Bone marrow (tissue), 2 donors: Measurements from ENCODE around the gene MEGF11.

Experiments
- DNase-seq, 2 donors: peaks; one replicate each; lab custom pipeline; 2025; lab: John Stamatoyannopoulos, UW

The MEGF11 gene

GRCh38 chr15:66139591-66140207, 113.9 kb downstream of the MEGF11 start:
- no peak for DNase-seq

GRCh38 chr15:66138892-66139590, 114.5 kb downstream of the MEGF11 start:
- DNase-seq = no peak

DNA sequence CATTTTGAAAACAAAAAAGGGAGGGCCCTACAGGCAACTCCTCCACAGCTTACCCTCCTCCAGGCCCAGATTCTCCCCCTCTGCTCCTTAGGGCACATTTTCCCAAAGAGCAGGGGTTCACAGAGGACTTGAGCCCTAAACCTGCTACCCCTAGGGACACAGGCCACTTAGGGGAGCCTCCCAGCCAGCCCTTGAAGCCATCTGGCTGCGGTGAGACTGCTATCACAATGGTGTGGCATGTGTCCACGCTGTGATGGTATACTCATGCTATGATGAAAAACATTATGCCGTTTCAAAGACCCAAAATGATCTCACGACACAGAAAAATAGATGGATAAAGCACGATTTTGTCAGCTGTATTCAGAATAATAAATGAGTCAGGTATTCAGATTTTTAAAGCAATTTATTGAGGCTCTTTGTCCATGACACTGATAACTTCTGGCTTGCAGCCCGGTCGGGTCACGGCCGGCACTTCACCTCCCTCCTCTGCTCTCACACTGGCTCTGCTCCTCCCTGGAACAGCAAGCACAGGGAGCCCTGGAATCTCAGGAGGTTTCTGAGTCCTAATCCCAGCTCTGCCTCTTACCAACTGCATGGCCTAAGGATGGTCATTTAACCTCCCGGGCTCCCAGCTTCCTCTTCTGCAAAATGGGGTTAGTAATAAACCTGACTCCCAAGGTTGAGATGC, 115.3 kb downstream of the MEGF11 start:
- no peak for DNase-seq

DNA sequence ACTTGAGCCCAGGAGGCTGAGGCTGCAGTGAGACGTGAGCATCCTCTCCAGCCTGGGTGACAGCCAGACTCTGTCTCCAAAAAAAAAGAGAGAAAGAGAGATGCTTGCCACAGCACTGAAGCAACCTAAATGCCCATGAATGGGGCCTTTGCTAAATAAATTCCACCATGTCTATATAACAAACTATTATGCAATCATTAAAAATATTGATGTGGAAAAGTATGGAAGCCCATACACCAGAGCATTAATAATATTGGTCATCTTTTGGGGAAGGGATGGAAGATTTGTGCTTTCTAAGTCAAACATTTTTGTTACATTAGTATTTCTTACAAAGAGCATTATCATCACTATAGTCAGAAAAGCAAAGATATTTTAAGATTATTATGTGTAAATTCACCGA, 116.6 kb downstream of the MEGF11 start:
- DNase-seq = no peak

DNA sequence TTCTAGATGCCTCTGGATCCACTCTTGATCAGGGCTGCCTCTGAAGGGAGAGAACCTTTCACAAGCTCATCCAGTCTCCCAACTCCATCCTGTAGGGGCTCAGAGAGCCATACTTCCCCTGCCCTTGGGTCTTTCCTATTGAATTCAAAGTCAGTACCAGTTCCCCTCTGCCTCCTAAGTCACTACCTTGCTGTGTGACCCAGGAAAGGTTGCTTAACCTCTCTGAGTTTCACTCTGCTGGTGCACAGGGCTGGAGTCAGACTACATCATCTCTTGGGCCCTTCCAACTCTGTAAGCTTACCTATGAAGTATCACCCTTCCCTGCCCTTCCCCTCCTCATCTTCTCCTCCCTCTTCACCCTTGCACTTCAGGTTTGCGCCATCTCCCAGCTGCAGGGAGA, 117.9 kb downstream of the MEGF11 start:
- no peak for DNase-seq

DNA sequence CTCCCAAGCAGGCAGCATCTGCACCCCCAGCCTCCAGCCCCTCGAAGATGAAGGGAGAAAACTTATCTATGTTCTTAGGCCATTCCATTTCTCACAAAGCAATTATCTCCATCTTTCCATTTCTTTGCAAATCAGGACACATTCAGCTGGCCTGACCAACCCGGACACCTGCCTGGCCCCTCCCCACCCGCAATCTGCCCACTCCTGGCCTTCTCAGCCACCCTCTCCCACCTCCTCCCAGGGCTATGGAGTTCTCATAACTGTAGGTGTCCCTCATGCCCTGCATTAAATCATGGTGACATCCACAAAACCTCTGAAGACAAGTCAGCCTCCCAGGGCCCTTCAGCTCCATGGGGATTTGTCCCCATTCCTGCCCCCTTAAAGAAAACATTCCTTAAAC, 119.3 kb downstream of the MEGF11 start:
- DNase-seq = no peak

DNA sequence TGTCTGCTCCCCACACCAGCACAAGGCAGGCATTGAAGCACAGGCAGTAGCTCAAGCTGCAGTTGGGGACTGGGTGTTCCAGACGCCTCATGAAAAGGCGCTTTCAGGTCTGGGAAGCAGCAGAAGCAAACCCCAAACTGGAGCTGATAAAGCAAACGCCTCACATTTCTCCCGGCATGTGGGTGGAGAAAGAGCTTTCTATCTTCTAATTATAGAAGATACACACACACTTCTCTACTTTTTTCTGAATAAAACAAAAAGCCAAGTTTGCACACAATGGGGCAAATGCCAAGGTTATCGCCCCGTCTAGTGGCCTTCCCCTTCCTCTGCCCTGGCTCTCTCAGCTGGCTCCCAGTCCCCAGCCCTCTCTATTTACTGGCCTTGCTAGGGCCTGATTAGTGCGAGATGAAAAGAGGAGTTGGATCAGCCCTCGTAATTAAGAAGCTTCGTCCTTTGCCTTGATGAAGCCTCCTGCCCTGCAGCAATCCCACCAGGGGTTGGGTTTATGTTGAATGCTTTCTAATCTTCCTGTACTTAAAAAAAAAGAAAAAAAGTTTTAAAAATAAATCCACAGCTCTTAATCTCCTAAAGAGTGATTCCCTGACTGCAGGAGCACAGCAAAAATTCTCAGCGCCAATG, 120.2 kb downstream of the MEGF11 start:
- no peak for DNase-seq

- no peak for DNase-seq
These were observed 121.2 kb downstream of the MEGF11 start for GRCh38 chr15:66132251-66132816.

DNA sequence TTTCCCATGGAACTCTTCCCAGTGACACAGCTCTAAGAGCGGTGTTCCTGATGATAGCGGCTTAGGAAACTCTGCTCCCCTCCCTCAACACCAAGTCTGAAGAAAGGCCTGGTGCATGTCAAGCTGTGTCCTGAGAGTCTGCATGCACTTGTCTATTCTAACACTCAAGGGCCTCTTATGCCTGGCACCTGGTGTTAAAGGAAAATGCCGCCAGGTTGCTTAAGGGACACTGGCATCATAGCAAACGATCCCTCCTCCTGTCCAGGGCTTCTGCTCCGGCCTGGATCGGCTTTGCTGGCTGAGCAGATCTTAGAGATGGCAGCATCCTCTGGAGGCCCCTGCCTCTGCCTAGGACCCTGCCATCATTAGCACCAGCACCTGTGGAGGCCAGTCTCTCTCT, 121.7 kb downstream of the MEGF11 start:
- no peak for DNase-seq

GRCh38 chr15:66131200-66131599, 122.3 kb downstream of the MEGF11 start:
- DNase-seq = no peak

GRCh38 chr15:66130496-66131034, 123.0 kb downstream of the MEGF11 start:
- DNase-seq = no peak

DNA sequence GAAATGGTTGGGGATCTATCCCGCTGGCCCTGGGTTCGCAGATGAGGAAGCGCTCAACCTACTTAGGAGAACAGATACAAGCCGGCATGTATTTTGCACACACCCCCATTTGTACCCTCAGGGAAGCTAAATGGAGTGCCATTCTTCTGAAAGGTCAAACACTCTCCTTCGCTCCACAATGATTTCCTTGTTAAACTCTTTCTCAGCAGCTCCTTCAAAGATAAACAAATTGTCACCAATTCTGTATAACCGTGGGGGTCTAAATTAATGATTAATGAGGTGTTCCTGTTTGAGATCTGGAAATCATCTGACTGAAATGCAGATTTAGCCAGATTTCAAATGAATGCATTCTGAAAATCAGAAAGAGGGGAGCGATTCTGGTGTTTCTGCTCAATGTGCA, 124.0 kb downstream of the MEGF11 start:
- DNase-seq = no peak

DNA sequence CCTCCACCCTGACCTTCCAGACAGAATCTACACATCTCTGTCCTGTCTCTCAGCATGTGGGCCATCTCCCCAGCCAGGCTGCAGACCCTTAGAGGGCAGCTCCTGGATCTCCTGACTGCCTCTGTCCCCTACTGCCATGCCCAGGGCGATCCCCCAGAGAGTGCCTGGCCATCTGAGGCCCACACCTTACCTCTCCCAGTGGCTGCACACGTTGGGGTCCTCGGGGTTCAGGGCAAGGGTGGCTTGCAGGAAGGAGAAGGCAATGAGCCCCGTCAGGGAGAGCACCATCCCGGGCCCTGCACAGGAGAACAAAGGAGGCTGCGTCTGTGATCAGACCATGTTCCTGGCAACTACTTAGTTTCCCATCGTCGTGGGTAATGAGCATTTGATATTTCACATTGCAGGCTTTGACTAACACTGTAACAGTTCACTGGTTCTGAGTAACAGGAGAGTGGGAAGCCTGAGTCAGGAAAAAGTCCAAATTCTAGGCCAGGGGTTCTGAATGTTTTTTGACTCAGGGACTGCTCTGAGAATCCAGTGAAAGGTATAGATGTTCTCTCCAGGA, 125.4 kb downstream of the MEGF11 start:
- DNase-seq = no peak

DNA sequence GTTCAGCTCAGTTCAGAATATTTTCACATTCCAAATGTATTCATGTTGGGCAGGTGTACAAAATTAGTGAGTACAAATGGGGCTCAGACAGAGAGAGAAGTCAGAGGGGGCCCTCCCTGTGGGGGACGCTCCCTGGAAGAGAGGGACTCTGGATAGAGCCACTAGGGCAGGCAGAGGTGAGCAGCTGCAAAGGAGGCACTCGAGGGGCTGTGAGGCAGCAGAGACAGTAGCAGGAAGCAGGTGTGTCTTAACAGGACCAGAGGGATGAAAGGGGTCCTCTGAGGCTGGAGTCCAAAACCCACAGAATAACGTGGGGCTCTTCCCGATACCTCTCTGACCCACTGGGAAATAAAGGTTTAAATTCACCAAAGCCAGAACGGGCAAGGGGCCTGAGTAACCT, 127.1 kb downstream of the MEGF11 start:
- DNase-seq = no peak

DNA sequence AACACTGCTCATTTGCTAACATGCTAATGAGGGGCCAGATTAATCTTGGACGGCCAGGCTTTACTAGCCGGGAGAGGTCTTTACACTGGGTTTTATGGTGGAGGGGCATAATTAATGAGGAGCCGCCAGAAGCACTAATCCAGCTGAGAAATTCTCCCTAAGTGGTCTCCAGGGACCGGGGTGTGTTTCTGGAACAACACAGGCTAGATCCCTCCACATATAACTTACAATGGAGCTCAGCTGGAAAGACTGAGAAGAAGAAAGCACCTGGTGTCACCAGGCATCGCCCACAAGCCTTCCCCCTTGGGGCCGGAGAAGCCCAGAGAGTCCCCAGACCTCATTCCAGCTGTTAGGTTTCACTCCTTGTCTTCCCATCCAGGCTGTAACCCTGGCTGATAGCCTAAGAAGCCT, 127.5 kb downstream of the MEGF11 start:
- DNase-seq = no peak

- DNase-seq = no peak
These were observed 128.9 kb downstream of the MEGF11 start for GRCh38 chr15:66124651-66125050.

DNA sequence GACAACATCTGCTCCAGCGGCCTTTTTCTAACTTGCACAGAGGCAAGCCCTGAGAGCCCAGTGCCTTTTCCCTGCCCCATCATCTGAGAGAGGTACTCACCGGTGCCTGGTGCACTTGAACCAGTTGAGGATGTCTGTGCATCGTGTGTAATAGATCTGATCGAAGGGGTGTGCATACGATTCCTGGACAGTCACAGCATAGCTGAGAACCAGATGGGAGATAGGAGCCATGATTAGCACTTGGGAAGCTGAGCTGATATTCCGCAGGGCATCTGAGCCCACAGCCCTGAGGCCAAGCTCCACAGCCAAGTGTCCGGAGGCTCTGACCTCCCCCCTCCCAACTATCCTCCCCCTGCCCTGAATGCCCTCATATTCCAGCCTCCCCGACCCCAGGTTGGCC, 129.8 kb downstream of the MEGF11 start:
- no peak for DNase-seq

DNA sequence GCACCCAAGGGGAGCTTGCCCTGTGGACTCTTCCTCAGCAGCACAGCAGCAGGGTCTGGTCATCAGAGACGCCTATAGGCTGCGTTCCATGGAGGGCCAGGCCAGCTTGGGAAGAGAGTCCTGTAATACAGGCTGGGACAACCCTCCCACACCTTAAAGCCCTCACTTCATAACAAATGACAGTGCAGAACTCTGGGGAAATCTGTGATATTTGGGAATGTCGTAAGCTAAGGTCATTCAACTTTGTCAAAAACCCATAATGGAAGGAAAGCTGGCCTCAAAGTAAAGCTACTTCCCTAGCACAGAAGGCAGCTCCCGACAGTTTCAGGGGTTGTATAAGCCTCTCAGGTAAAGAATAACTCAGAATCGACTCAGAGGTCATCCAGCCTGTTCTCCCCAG, 133.1 kb downstream of the MEGF11 start:
- no peak for DNase-seq

GRCh38 chr15:66117841-66118240, 135.7 kb downstream of the MEGF11 start:
- no peak for DNase-seq

- no peak for DNase-seq
These were observed 137.9 kb downstream of the MEGF11 start for GRCh38 chr15:66115568-66116206.

- DNase-seq = no peak
These were observed 138.6 kb downstream of the MEGF11 start for GRCh38 chr15:66114863-66115425.
